DND-41 (cell line): ENCODE results near the gene FSIP1.

ENCODE experiments used
- ATAC-seq: fragments of 200-7000 bp; cut with Tn5 transposase; 3 replicates; pipeline ENCODE4 v1.9.1; 2021; ENCODE audit warnings: low read depth; ENCODE audit not compliant: insufficient read depth
- DNase-seq: peaks from one replicate; pipeline ENCODE4 v3.0.0-alpha.2; 2020
- H2AFZ ChIP-seq: 2 replicates; pipeline ENCODE4 v1.6.0; 2012; ENCODE audit warnings: low read depth, low read length
- H3K27ac ChIP-seq: 2 replicates; pipeline ENCODE4 v1.5.1; 2012; ENCODE audit warnings: low read length, inconsistent platforms
- H3K27me3 ChIP-seq: fragments of 200-600 bp; sonication (generic); 2 replicates; pipeline ENCODE4 v1.6.0; 2012; ENCODE audit warnings: low read length, mild to moderate bottlenecking, inconsistent platforms; ENCODE audit not compliant: insufficient read depth, poor library complexity
- H3K36me3 ChIP-seq: 2 replicates; pipeline ENCODE4 v1.5.1; 2012; ENCODE audit warnings: low read length, inconsistent platforms; ENCODE audit not compliant: insufficient read depth
- H3K4me1 ChIP-seq: 2 replicates; pipeline ENCODE4 v1.5.1; 2012; ENCODE audit warnings: mild to moderate bottlenecking, low read length; ENCODE audit not compliant: insufficient read depth
- H3K4me2 ChIP-seq: 2 replicates; pipeline ENCODE4 v1.6.0; 2012; ENCODE audit warnings: mild to moderate bottlenecking, moderate library complexity, low read length, inconsistent platforms; ENCODE audit not compliant: insufficient read depth
- H3K4me3 ChIP-seq, 2 experiments: fragments of 200-600 bp in 1 of 2; shearing (Covaris generic) in 1 of 2; 2 replicates each; pipeline ENCODE4 v1.5.1; 2012 to 2016; ENCODE audit warnings: inconsistent platforms in 2 of 2, low read length in 2 of 2, mild to moderate bottlenecking in 2 of 2, low read depth in 1 of 2, moderate library complexity in 1 of 2
- H3K79me2 ChIP-seq: 2 replicates; pipeline ENCODE4 v1.6.0; 2012; ENCODE audit warnings: low read length, inconsistent platforms; ENCODE audit not compliant: insufficient read depth
- H3K9ac ChIP-seq: 2 replicates; pipeline ENCODE4 v1.6.0; 2012; ENCODE audit warnings: low read depth, mild to moderate bottlenecking, inconsistent platforms, low read length, moderate library complexity
- H3K9me3 ChIP-seq: 2 replicates; pipeline ENCODE4 v1.5.1; 2012; ENCODE audit warnings: low read length, moderate library complexity, mild to moderate bottlenecking, inconsistent platforms; ENCODE audit not compliant: insufficient read depth, severe bottlenecking
- H4K20me1 ChIP-seq: 2 replicates; pipeline ENCODE4 v1.6.0; 2012; ENCODE audit warnings: low read length; ENCODE audit not compliant: insufficient read depth
- CTCF ChIP-seq: IDR thresholded peaks from 2 replicates; pipeline ENCODE4 v1.5.1; 2012; ENCODE audit warnings: borderline replicate concordance, low read length, moderate library complexity, mild to moderate bottlenecking; ENCODE audit not compliant: poor library complexity, severe bottlenecking; ENCODE audit errors: extremely low read depth
- EZH2 ChIP-seq: IDR thresholded peaks from 3 replicates; pipeline ENCODE4 v1.6.1; 2012; ENCODE audit warnings: borderline replicate concordance, low read depth, mild to moderate bottlenecking, moderate library complexity, low read length, inconsistent platforms; ENCODE audit not compliant: severe bottlenecking

The FSIP1 gene

GRCh38 chr15:39785841-39786240, 3.2 kb upstream of the FSIP1 start:
- no peak for ATAC-seq
- Histone ChIP-seq H3K4me3 (no peak overlapping the region), H3K4me2 (no peak overlapping the region)

GRCh38 chr15:39785139-39785538, 2.5 kb upstream of the FSIP1 start:
- no peak for TF ChIP-seq EZH2
- TF ChIP-seq CTCF: no peak
- Histone ChIP-seq H3K9me3 (no peaks in the 10 kb centered on the region), H3K36me3 (no peaks in the 10 kb centered on the region), H3K27me3 (no peaks in the 10 kb centered on the region), H3K4me3 (no peak overlapping the region), H3K4me2 (no peak overlapping the region), H3K4me1 (peaks cover 31% of the 10 kb centered on the region), H3K79me2 (peaks cover 15% of the 10 kb centered on the region), H3K9ac (no peak overlapping the region), H4K20me1 (no peaks in the 10 kb centered on the region), H2AFZ (no peak overlapping the region), H3K27ac (no peak overlapping the region)
- DNase-seq (no peak), ATAC-seq (no peak)

More at GRCh38 chr15:39785841-39786240, 3.2 kb upstream of the FSIP1 start:
- Histone ChIP-seq H3K9ac (no peak overlapping the region), H3K79me2 (peaks cover 15% of the 10 kb centered on the region), H3K27ac (no peak overlapping the region), H3K36me3 (no peaks in the 10 kb centered on the region), H3K9me3 (no peaks in the 10 kb centered on the region), H4K20me1 (no peaks in the 10 kb centered on the region), H3K27me3 (no peaks in the 10 kb centered on the region), H2AFZ (no peak overlapping the region), H3K4me1 (peaks cover 31% of the 10 kb centered on the region)
- TF ChIP-seq CTCF (no peak), EZH2 (no peak)
- DNase-seq: no peak

GRCh38 chr15:39784638-39785037, 2.0 kb upstream of the FSIP1 start:
- ATAC-seq: no peak
- no peak overlapping the region for H3K4me3 ChIP-seq
- H2AFZ ChIP-seq: no peak overlapping the region
- peaks cover 31% of the 10 kb centered on the region for H3K4me1 ChIP-seq
- no peak overlapping the region for H3K4me2 ChIP-seq
- no peaks in the 10 kb centered on the region for H3K27me3 ChIP-seq
- TF ChIP-seq CTCF: no peak
- TF ChIP-seq EZH2: no peak
- H4K20me1 ChIP-seq: no peaks in the 10 kb centered on the region
- H3K9me3 ChIP-seq: no peaks in the 10 kb centered on the region
- H3K36me3 ChIP-seq: no peaks in the 10 kb centered on the region
- H3K9ac ChIP-seq: no peak overlapping the region
- H3K27ac ChIP-seq: no peak overlapping the region
- H3K79me2 ChIP-seq: peaks cover 15% of the 10 kb centered on the region
- DNase-seq: no peak

GRCh38 chr15:39784125-39784524, 1.5 kb upstream of the FSIP1 start:
- Histone ChIP-seq H3K79me2 (peaks cover 15% of the 10 kb centered on the region), H3K4me1 (peaks cover 31% of the 10 kb centered on the region), H2AFZ (no peak overlapping the region), H3K27me3 (no peaks in the 10 kb centered on the region), H3K36me3 (no peaks in the 10 kb centered on the region), H3K4me3 (peak overlapping the region in 1 of 2 experiments; percentile 98; a peak in 1 of 4 replicates), H4K20me1 (no peaks in the 10 kb centered on the region), H3K4me2 (peak overlapping the region; percentile 79), H3K9ac (peak overlapping the region; percentile 74; the same call in 1 of the 2 replicates), H3K27ac (no peak overlapping the region), H3K9me3 (no peaks in the 10 kb centered on the region)
- no peak for DNase-seq
- no peak for TF ChIP-seq EZH2
- TF ChIP-seq CTCF: no peak
- ATAC-seq: no peak
